GM12878 (cell line): Measurements from ENCODE around the gene CELF2. TPM values are rescaled to one million over a fixed set of nuclear protein-coding genes. Genes with fewer than 3 reads are reported as not detected.
A peak's percentile ranks its signal among the peaks of the same experiment; 100 is the strongest.

Experiments used
- ATF7 ChIP-seq: fragments of 450-650 bp; IDR thresholded peaks from 2 replicates; pipeline ENCODE4 v1.6.1; 2016; ENCODE audit warnings: low read depth, mild to moderate bottlenecking
- BHLHE40 ChIP-seq, 2 experiments: fragments of 450-650 bp in 1 of 2; IDR thresholded peaks; 2 replicates each; pipeline ENCODE4 v1.6.1; 2011 to 2017; ENCODE audit warnings: low read depth in 2 of 2, borderline replicate concordance in 1 of 2, improper control_type of control experiment in 1 of 2, low read length in 1 of 2, mild to moderate bottlenecking in 1 of 2
- CEBPZ ChIP-seq: fragments of 150-350 bp; IDR thresholded peaks from 2 replicates; pipeline ENCODE4 v1.6.1; 2016; ENCODE audit warnings: low read depth, low read length
- FOXM1 ChIP-seq: IDR thresholded peaks from 2 replicates; pipeline ENCODE4 v1.6.1; 2012; ENCODE audit warnings: low read depth, mild to moderate bottlenecking, inconsistent platforms, low read length, moderate library complexity
- IKZF2 ChIP-seq, 2 experiments: fragments of 450-650 bp; IDR thresholded peaks; 2 replicates each; pipeline ENCODE4 v1.6.1; 2017; ENCODE audit warnings: mild to moderate bottlenecking in 2 of 2, moderate library complexity in 2 of 2
- JUNB ChIP-seq: IDR thresholded peaks from 2 replicates; pipeline ENCODE4 v1.6.1; 2016; ENCODE audit warnings: antibody characterized with exemption, mild to moderate bottlenecking
- JUND ChIP-seq: IDR thresholded peaks from 2 replicates; pipeline ENCODE4 v1.6.1; 2012; ENCODE audit warnings: low read depth, mild to moderate bottlenecking, low read length, improper control_type of control experiment, moderate library complexity
- MEF2A ChIP-seq: IDR thresholded peaks from 2 replicates; pipeline ENCODE4 v1.6.1; 2011; ENCODE audit warnings: low read depth, mild to moderate bottlenecking, low read length, moderate library complexity; ENCODE audit not compliant: insufficient read depth
- MTA2 ChIP-seq: fragments of 450-650 bp; IDR thresholded peaks from 2 replicates; pipeline ENCODE4 v1.6.1; 2016; ENCODE audit warnings: low read depth, mild to moderate bottlenecking, moderate library complexity
- MYB ChIP-seq: fragments of 150-350 bp; IDR thresholded peaks from 2 replicates; pipeline ENCODE4 v1.6.1; 2014; ENCODE audit warnings: mild to moderate bottlenecking, low read depth, low read length, borderline replicate concordance
- RAD21 ChIP-seq: IDR thresholded peaks from 2 replicates; pipeline ENCODE4 v1.6.1; 2011; ENCODE audit warnings: mild to moderate bottlenecking, low read depth, low read length, moderate library complexity; ENCODE audit not compliant: insufficient read depth
- REST ChIP-seq: IDR thresholded peaks from 2 replicates; pipeline ENCODE4 v1.6.1; 2012; ENCODE audit warnings: mild to moderate bottlenecking, low read depth, low read length
- SMAD5 ChIP-seq: IDR thresholded peaks from 2 replicates; pipeline ENCODE4 v1.6.1; 2016; ENCODE audit warnings: antibody characterized with exemption, low read depth
- SUPT20H ChIP-seq: IDR thresholded peaks from 2 replicates; pipeline ENCODE4 v1.6.1; 2011; ENCODE audit warnings: low read depth, mild to moderate bottlenecking, low read length, moderate library complexity, borderline replicate concordance; ENCODE audit not compliant: control insufficient read depth
- USF1 ChIP-seq: IDR thresholded peaks from 2 replicates; pipeline ENCODE4 v1.6.1; 2011; ENCODE audit warnings: borderline replicate concordance, low read depth, mild to moderate bottlenecking, moderate library complexity, mixed read lengths, low read length; ENCODE audit not compliant: insufficient read depth; ENCODE audit errors: extremely low read length
- WRNIP1 ChIP-seq: IDR thresholded peaks from 2 replicates; pipeline ENCODE4 v1.6.1; 2011; ENCODE audit warnings: low read depth, low read length, improper control_type of control experiment, borderline replicate concordance
- ZBTB33 ChIP-seq: fragments of 450-650 bp; IDR thresholded peaks from 2 replicates; pipeline ENCODE4 v1.6.1; 2017; ENCODE audit warnings: mild to moderate bottlenecking
- ZNF207 ChIP-seq: fragments of 450-650 bp; IDR thresholded peaks from 2 replicates; pipeline ENCODE4 v1.6.1; 2014; ENCODE audit warnings: antibody characterized with exemption, mild to moderate bottlenecking, borderline replicate concordance
- ZNF24 ChIP-seq: fragments of 450-650 bp; IDR thresholded peaks from 2 replicates; pipeline ENCODE4 v1.6.1; 2017; ENCODE audit warnings: antibody characterized with exemption, mild to moderate bottlenecking
- polyA plus RNA-seq, 11 experiments: library from polyadenylated mRNA; depleted of rRNA in 4 of 11; unstranded in 6 of 11; stranded (reverse) in 5 of 11; fragments of >200 nt; fragmentation: Nextera tagmentation in 4 of 11; fragmentation: Illumina TruSeq in 1 of 11; extraction: Ambion mirVana in 4 of 11; extraction: Trizol in 1 of 11; gene quantifications; 1 replicate in 1 of 11; 2 replicates in 10 of 11; pipeline versions ENCODE4 v1.2.1 to v1.2.3, GENCODE V29; 2011 to 2016; ENCODE audit warnings: inconsistent platforms in 2 of 11, missing spikeins in 2 of 11, low read depth in 1 of 11
- total RNA-seq, 4 experiments: library from RNA; depleted of rRNA in 3 of 4; stranded (reverse); fragments of >200 nt in 3 of 4; fragmentation: Illumina TruSeq in 1 of 4; extraction: Trizol in 1 of 4; gene quantifications; 2 replicates each; pipeline versions ENCODE4 v1.2.1 to v1.2.3, GENCODE V29; 2013 to 2021

The CELF2 gene
- total and polyA plus RNA-seq, 10 of the 15 experiments (the other 5 are each of a cell fraction or from before 2014, with no cell fraction given), result 20.8 to 129 (median 86.3) TPM

- TF ChIP-seq CEBPZ (no peak), SUPT20H (no peak), ZBTB33 (no peak), USF1 (no peak), MEF2A (0 out of 2 replicates have a peak, but pooled peaks have one; percentile 5), JUNB (peak; percentile 79), REST (0 out of 2 replicates have a peak, but pooled peaks have one; percentile 15), SMAD5 (no peak), ZNF24 (no peak), JUND (0 out of 2 replicates have a peak, but pooled peaks have one; percentile 25), MYB (no peak), RAD21 (0 out of 2 replicates have a peak, but pooled peaks have one; percentile 21), ZNF207 (no peak), FOXM1 (no peak), MTA2 (peak; percentile 17; the same call in 1 of the 2 replicates), IKZF2 (IDR thresholded peaks at IDR 0.05) (peak; percentile 29 to 75; a peak in 2 of 4 replicates), BHLHE40 (IDR thresholded peaks at IDR 0.05; ENCODE audit: borderline replicate concordance in 1 of 2, low read depth in 2 of 2, low read length in 1 of 2) (peak; percentile 80 to 85), WRNIP1 (0 out of 2 replicates have a peak, but pooled peaks have one; percentile 92), ATF7 (peak; percentile 57; the same call in 1 of the 2 replicates)
These were observed 227.8 kb downstream of the CELF2 start (continued) for GRCh38 chr10:11245510-11245909.
